CD4-positive, alpha-beta memory T cell (primary cell): ENCODE results near the gene CAVIN2. TPM values are rescaled to one million over a fixed set of nuclear protein-coding genes. Genes with fewer than 3 reads are reported as not detected.

ENCODE experiments used
- CTCF ChIA-PET: fragments of 350-600 bp; sonication (Branson Sonifier 250); formaldehyde crosslinking; loops from one replicate; lab custom pipeline; 2021; ENCODE audit warnings: inconsistent platforms; ENCODE audit not compliant: partially characterized antibody; lab: Charles Lee
- POLR2A ChIA-PET: fragments of 350-600 bp; sonication (Branson Sonifier 250); formaldehyde crosslinking; loops from one replicate; lab custom pipeline; 2021; ENCODE audit not compliant: partially characterized antibody; lab: Charles Lee
- DNase-seq, 5 donors: peaks; one replicate each; pipeline versions ENCODE4 v3.0.0 to v3.0.0-alpha.2; 2020 to 2022; ENCODE audit warnings: mixed read lengths in 1 of 5
- H3K27ac ChIP-seq: one replicate; pipeline ENCODE4 v1.7.0; 2013; ENCODE audit warnings: low read depth, low read length
- H3K27me3 ChIP-seq: 2 replicates; pipeline ENCODE4 v1.7.0; 2013; ENCODE audit warnings: mild to moderate bottlenecking, low read length, moderate library complexity; ENCODE audit not compliant: insufficient read depth
- H3K36me3 ChIP-seq: 2 replicates; pipeline ENCODE4 v1.7.0; 2013; ENCODE audit warnings: mild to moderate bottlenecking, low read length, moderate library complexity; ENCODE audit not compliant: insufficient read depth
- H3K4me1 ChIP-seq: 2 replicates; pipeline ENCODE4 v1.7.0; 2013; ENCODE audit warnings: mild to moderate bottlenecking, low read length, moderate library complexity; ENCODE audit not compliant: insufficient read depth
- H3K4me3 ChIP-seq, 2 donors: one replicate each; pipeline ENCODE4 v1.7.0; 2013; ENCODE audit warnings: low read length in 2 of 2, mild to moderate bottlenecking in 1 of 2
- H3K9me3 ChIP-seq, 2 donors: one replicate each; pipeline ENCODE4 v1.7.0; 2013; ENCODE audit warnings: low read length in 2 of 2, control low read depth in 1 of 2; ENCODE audit not compliant: control insufficient read depth in 1 of 2
- H3K27ac Mint-ChIP-seq, 7 donors: one replicate each; pipeline ENCODE4 v1.8.0; 2020 to 2021; ENCODE audit warnings: mixed read lengths in 7 of 7, mild to moderate bottlenecking in 6 of 7, inconsistent platforms in 3 of 7, moderate library complexity in 3 of 7
- H3K27me3 Mint-ChIP-seq, 2 donors: one replicate each; pipeline ENCODE4 v1.8.0; 2020 to 2021; ENCODE audit warnings: mixed read lengths in 2 of 2
- H3K36me3 Mint-ChIP-seq, 2 donors: one replicate each; pipeline ENCODE4 v1.8.0; 2020 to 2021; ENCODE audit warnings: mixed read lengths in 2 of 2, inconsistent platforms in 1 of 2, mild to moderate bottlenecking in 1 of 2
- H3K4me1 Mint-ChIP-seq, 4 donors: one replicate each; pipeline ENCODE4 v1.8.0; 2020 to 2021; ENCODE audit warnings: mixed read lengths in 4 of 4, mild to moderate bottlenecking in 1 of 4
- H3K4me3 Mint-ChIP-seq, 8 donors: one replicate each; pipeline ENCODE4 v1.8.0; 2020 to 2021; ENCODE audit warnings: mixed read lengths in 8 of 8, mild to moderate bottlenecking in 7 of 8, moderate library complexity in 6 of 8, inconsistent platforms in 3 of 8
- H3K9me3 Mint-ChIP-seq, 8 donors: one replicate each; pipeline ENCODE4 v1.8.0; 2020 to 2021; ENCODE audit warnings: mixed read lengths in 8 of 8, mild to moderate bottlenecking in 5 of 8, inconsistent platforms in 3 of 8, moderate library complexity in 1 of 8
- intact Hi-C: fragments of 100-400 bp; cut with micrococcal nuclease; formaldehyde crosslinking; loops from one replicate; pipeline ENCODE4 v1.15.1; 2023
- polyA plus RNA-seq, 2 donors: library from polyadenylated mRNA; unstranded; fragments of 300-500 nt; fragmentation: Illumina TruSeq; gene quantifications; one replicate each; pipeline ENCODE4 v1.2.3, GENCODE V29; 2021
- total RNA-seq, 2 experiments: library from RNA; stranded (reverse); gene quantifications; one replicate each; pipeline ENCODE4 v1.2.3, GENCODE V29; 2021

Gene CAVIN2
- total and polyA plus RNA-seq, 4 experiments from 2014 or later = 0.06 TPM; not detected in 3

- Histone ChIP-seq H3K4me1 (no peaks in the 10 kb centered on the region), H3K9me3 (no peaks in the 10 kb centered on the region), H3K27me3 (peaks cover 3% of the 10 kb centered on the region), H3K4me3 (no peak overlapping the region), H3K27ac (no peak overlapping the region), H3K36me3 (no peaks in the 10 kb centered on the region)
- Mint-ChIP-seq H3K4me1 (no peaks in the 10 kb centered on the region), H3K36me3 (no peaks in the 10 kb centered on the region), H3K27ac (no peak overlapping the region), H3K4me3 (no peak overlapping the region), H3K27me3 (peaks cover 4 to 20% of the 10 kb centered on the region in 2 donors), H3K9me3 (peaks cover 0 to 3% (median 0%) of the 10 kb centered on the region in 8 donors)
- ChIA-PET CTCF (no interaction called here), POLR2A (no interaction called here)
- DNase-seq = no peak
- intact Hi-C loops = no loop called here
Measured at GRCh38 chr2:191855382-191855781, 8.5 kb upstream of the CAVIN2 start.

- H3K27me3 ChIP-seq = peaks cover 4% of the 10 kb centered on the region
- H3K4me3 ChIP-seq = no peak overlapping the region
- Mint-ChIP-seq H3K27me3 (peaks cover 9 to 23% of the 10 kb centered on the region in 2 donors), H3K36me3 (no peaks in the 10 kb centered on the region), H3K4me3 (no peak overlapping the region), H3K9me3 (no peaks in the 10 kb centered on the region), H3K4me1 (no peaks in the 10 kb centered on the region), H3K27ac (no peak overlapping the region)
- no peaks in the 10 kb centered on the region for H3K36me3 ChIP-seq
- no peak for DNase-seq
- H3K4me1 ChIP-seq = no peaks in the 10 kb centered on the region
- CTCF ChIA-PET = no interaction called here
- H3K27ac ChIP-seq = no peak overlapping the region
- intact Hi-C loops = no loop called here
- no peaks in the 10 kb centered on the region for H3K9me3 ChIP-seq
- POLR2A ChIA-PET = no interaction called here
Measured at GRCh38 chr2:191854382-191855372, 7.8 kb upstream of the CAVIN2 start.

GRCh38 chr2:191853843-191854242 is 7.0 kb upstream of the CAVIN2 start:
- Mint-ChIP-seq H3K9me3 (no peaks in the 10 kb centered on the region), H3K27me3 (peaks cover 9 to 21% of the 10 kb centered on the region in 2 donors), H3K36me3 (no peaks in the 10 kb centered on the region), H3K4me3 (no peak overlapping the region), H3K4me1 (no peaks in the 10 kb centered on the region), H3K27ac (no peak overlapping the region)
- ChIA-PET CTCF (no interaction called here), POLR2A (no interaction called here)
- H3K27me3 ChIP-seq = peaks cover 4% of the 10 kb centered on the region
- no peak overlapping the region for H3K27ac ChIP-seq
- intact Hi-C loops = no loop called here
- no peak overlapping the region for H3K4me3 ChIP-seq
- DNase-seq = no peak
- no peaks in the 10 kb centered on the region for H3K4me1 ChIP-seq
- no peaks in the 10 kb centered on the region for H3K9me3 ChIP-seq
- no peaks in the 10 kb centered on the region for H3K36me3 ChIP-seq

- peaks cover 0 to 13% (median 1%) of the 10 kb centered on the region in 4 donors for H3K4me1 Mint-ChIP-seq
- no peaks in the 10 kb centered on the region for H3K9me3 Mint-ChIP-seq
- peaks cover 11% of the 10 kb centered on the region for H3K27me3 ChIP-seq
- H3K27ac ChIP-seq = no peak overlapping the region
- no peak overlapping the region for H3K4me3 Mint-ChIP-seq
- peaks cover 15 to 19% of the 10 kb centered on the region in 2 donors for H3K27me3 Mint-ChIP-seq
- no peaks in the 10 kb centered on the region for H3K4me1 ChIP-seq
- intact Hi-C loops = no loop called here
- DNase-seq = no peak
- H3K4me3 ChIP-seq = no peak overlapping the region
- no peaks in the 10 kb centered on the region for H3K36me3 Mint-ChIP-seq
- H3K27ac Mint-ChIP-seq = no peak overlapping the region
- H3K9me3 ChIP-seq = no peaks in the 10 kb centered on the region
- POLR2A ChIA-PET = no interaction called here
- no peaks in the 10 kb centered on the region for H3K36me3 ChIP-seq
- CTCF ChIA-PET = no interaction called here
Measured at GRCh38 chr2:191851158-191851557, 4.3 kb upstream of the CAVIN2 start.

- no peak overlapping the region for H3K27ac ChIP-seq
- Mint-ChIP-seq H3K4me1 (peaks cover 0 to 16% (median 5%) of the 10 kb centered on the region in 4 donors), H3K36me3 (no peaks in the 10 kb centered on the region), H3K27ac (no peak overlapping the region), H3K27me3 (peaks cover 28 to 30% of the 10 kb centered on the region in 2 donors), H3K9me3 (no peaks in the 10 kb centered on the region), H3K4me3 (no peak overlapping the region)
- POLR2A ChIA-PET = no interaction called here
- CTCF ChIA-PET = no interaction called here
- no peak for DNase-seq
- H3K27me3 ChIP-seq = peaks cover 11% of the 10 kb centered on the region
- H3K4me1 ChIP-seq = no peaks in the 10 kb centered on the region
- no peaks in the 10 kb centered on the region for H3K9me3 ChIP-seq
- no peaks in the 10 kb centered on the region for H3K36me3 ChIP-seq
- intact Hi-C loops = no loop called here
- H3K4me3 ChIP-seq = no peak overlapping the region
Measured at GRCh38 chr2:191848771-191849767, 2.2 kb upstream of the CAVIN2 start.

GRCh38 chr2:191847764-191848163 is 876 bp upstream of the CAVIN2 start:
- Mint-ChIP-seq H3K27me3 (peaks cover 23 to 36% of the 10 kb centered on the region in 2 donors), H3K4me1 (peaks cover 0 to 16% (median 5%) of the 10 kb centered on the region in 4 donors), H3K36me3 (no peaks in the 10 kb centered on the region), H3K27ac (no peak overlapping the region), H3K9me3 (no peaks in the 10 kb centered on the region), H3K4me3 (no peak overlapping the region)
- no peak overlapping the region for H3K27ac ChIP-seq
- POLR2A ChIA-PET = no interaction called here
- H3K36me3 ChIP-seq = no peaks in the 10 kb centered on the region
- no peaks in the 10 kb centered on the region for H3K9me3 ChIP-seq
- no peak for DNase-seq
- peaks cover 11% of the 10 kb centered on the region for H3K27me3 ChIP-seq
- H3K4me3 ChIP-seq = no peak overlapping the region
- H3K4me1 ChIP-seq = no peaks in the 10 kb centered on the region
- intact Hi-C loops = no loop called here
- CTCF ChIA-PET = no interaction called here
